OCI-LY3 (cell line): ENCODE measurements around the gene KIF1A.

Experiments used
- H2AFZ ChIP-seq: fragments of 200-600, 300-600 bp; shearing (Covaris generic); 2 replicates; pipeline ENCODE4 v1.6.0; 2014; ENCODE audit warnings: antibody characterized with exemption, low read depth, low read length
- H3K27ac ChIP-seq: fragments of 200-600, 300-600 bp; sonication (generic); 2 replicates; pipeline ENCODE4 v1.5.1; 2014; ENCODE audit warnings: mild to moderate bottlenecking, low read length, moderate library complexity, mixed read lengths
- H3K27me3 ChIP-seq: fragments of 200-600, 300-600 bp; sonication (generic); 2 replicates; pipeline ENCODE4 v1.6.1; 2014; ENCODE audit warnings: low read depth, low read length, mixed read lengths
- H3K36me3 ChIP-seq: fragments of 200-600, 300-600 bp; sonication (generic); replicated peaks from 2 replicates; pipeline ENCODE3; 2014; ENCODE audit warnings: low read depth, low read length, mixed read lengths
- H3K4me1 ChIP-seq: fragments of 300-600, 200-600 bp; sonication (generic); 2 replicates; pipeline ENCODE4 v1.6.1; 2014; ENCODE audit warnings: low read length, mixed read lengths
- H3K4me2 ChIP-seq: fragments of 200-600, 300-600 bp; sonication (generic); 2 replicates; pipeline ENCODE4 v1.6.1; 2014; ENCODE audit warnings: low read length, mixed read lengths
- H3K4me3 ChIP-seq: fragments of 300-600, 200-600 bp; sonication (generic); 2 replicates; pipeline ENCODE4 v1.5.1; 2014; ENCODE audit warnings: antibody characterized with exemption, mild to moderate bottlenecking, low read length, moderate library complexity
- H3K79me2 ChIP-seq: fragments of 300-600, 200-600 bp; shearing (Covaris generic); 2 replicates; pipeline ENCODE4 v1.6.1; 2014; ENCODE audit warnings: mild to moderate bottlenecking, low read length, mixed read lengths
- H3K9ac ChIP-seq: fragments of 300-600, 200-600 bp; shearing (Covaris generic); 2 replicates; pipeline ENCODE4 v1.6.0; 2014; ENCODE audit warnings: mild to moderate bottlenecking, low read length, moderate library complexity
- H3K9me3 ChIP-seq: fragments of 200-600, 300-600 bp; shearing (Covaris generic); 2 replicates; pipeline ENCODE4 v1.6.1; 2014; ENCODE audit warnings: low read length, mixed read lengths; ENCODE audit not compliant: insufficient read depth
- H4K20me1 ChIP-seq: fragments of 200-600, 300-600 bp; sonication (generic); 2 replicates; pipeline ENCODE4 v1.6.1; 2016; ENCODE audit warnings: low read length, mixed read lengths; ENCODE audit not compliant: insufficient read depth
- CTCF ChIP-seq: fragments of 200-600, 300-600 bp; sonication (generic); IDR thresholded peaks from 2 replicates; pipeline ENCODE4 v1.5.1; 2014; ENCODE audit warnings: antibody characterized with exemption, low read length, low read depth
- EZH2phosphoT487 ChIP-seq: fragments of 200-600 bp; shearing (Covaris generic); IDR thresholded peaks from 2 replicates; pipeline ENCODE4 v1.6.1; 2018; ENCODE audit warnings: antibody characterized with exemption, mixed run types, low read depth

Gene KIF1A

GRCh38 chr2:240810199-240810598 lies 9.8 kb downstream of the KIF1A start:
- Histone ChIP-seq H3K27ac (no peak overlapping the region), H3K4me3 (no peak overlapping the region), H3K4me1 (peaks cover 4% of the 10 kb centered on the region), H3K36me3 (no peaks in the 10 kb centered on the region), H3K4me2 (no peak overlapping the region), H3K9ac (no peak overlapping the region), H3K27me3 (no peaks in the 10 kb centered on the region), H3K9me3 (no peaks in the 10 kb centered on the region), H4K20me1 (no peaks in the 10 kb centered on the region), H2AFZ (no peak overlapping the region), H3K79me2 (no peaks in the 10 kb centered on the region)
- no peak for TF ChIP-seq CTCF
- no peak for TF ChIP-seq EZH2phosphoT487

GRCh38 chr2:240809276-240809675 lies 10.7 kb downstream of the KIF1A start:
- no peak for TF ChIP-seq EZH2phosphoT487
- no peak for TF ChIP-seq CTCF
- Histone ChIP-seq H3K4me2 (no peak overlapping the region), H3K9me3 (no peaks in the 10 kb centered on the region)

GRCh38 chr2:240806459-240806858 lies 13.6 kb downstream of the KIF1A start:
- Histone ChIP-seq H3K9me3 (no peaks in the 10 kb centered on the region), H2AFZ (no peak overlapping the region), H3K4me3 (no peak overlapping the region), H3K4me1 (peaks cover 12% of the 10 kb centered on the region), H3K79me2 (no peaks in the 10 kb centered on the region), H3K27ac (no peak overlapping the region), H3K9ac (no peak overlapping the region), H3K27me3 (no peaks in the 10 kb centered on the region; the same call in 1 of the 2 replicates), H3K36me3 (no peaks in the 10 kb centered on the region), H4K20me1 (no peaks in the 10 kb centered on the region), H3K4me2 (no peak overlapping the region)
- TF ChIP-seq CTCF: no peak
- no peak for TF ChIP-seq EZH2phosphoT487

More at GRCh38 chr2:240809276-240809675, 10.7 kb downstream of the KIF1A start:
- Histone ChIP-seq H3K27ac (no peak overlapping the region), H3K36me3 (no peaks in the 10 kb centered on the region), H3K27me3 (no peaks in the 10 kb centered on the region), H3K4me3 (no peak overlapping the region), H3K4me1 (peaks cover 11% of the 10 kb centered on the region), H2AFZ (no peak overlapping the region), H3K9ac (no peak overlapping the region), H4K20me1 (no peaks in the 10 kb centered on the region), H3K79me2 (no peaks in the 10 kb centered on the region)

GRCh38 chr2:240806006-240806405 lies 14.0 kb downstream of the KIF1A start:
- Histone ChIP-seq H3K4me2 (no peak overlapping the region), H3K9me3 (no peaks in the 10 kb centered on the region), H3K36me3 (no peaks in the 10 kb centered on the region), H3K9ac (no peak overlapping the region), H3K4me3 (no peak overlapping the region), H3K4me1 (peaks cover 12% of the 10 kb centered on the region), H3K27ac (no peak overlapping the region), H3K27me3 (no peaks in the 10 kb centered on the region; the same call in 1 of the 2 replicates), H4K20me1 (no peaks in the 10 kb centered on the region), H3K79me2 (no peaks in the 10 kb centered on the region), H2AFZ (no peak overlapping the region)
- TF ChIP-seq EZH2phosphoT487 (no peak), CTCF (no peak)
